BE2C (cell line): ENCODE measurements around the gene E2F6.

Experiments used
- DNase-seq: peaks from one replicate; pipeline ENCODE4 v3.0.0-alpha.2; 2020
- H3K27me3 ChIP-seq: fragments of 250-450 bp; sonication (Bioruptor Pico); 2 replicates; pipeline ENCODE4 v1.5.1; 2020; ENCODE audit warnings: mild to moderate bottlenecking
- H3K36me3 ChIP-seq: fragments of 250-450 bp; sonication (Bioruptor Pico); 2 replicates; pipeline ENCODE4 v1.5.1; 2020; ENCODE audit warnings: mild to moderate bottlenecking
- H3K4me1 ChIP-seq: fragments of 250-450 bp; sonication (Bioruptor Pico); 2 replicates; pipeline ENCODE4 v1.5.1; 2020
- H3K4me3 ChIP-seq: 2 replicates; pipeline ENCODE4 v1.5.1; 2011; ENCODE audit warnings: low read depth, low read length
- H3K9me3 ChIP-seq: fragments of 250-450 bp; sonication (Bioruptor Pico); 2 replicates; pipeline ENCODE4 v1.5.1; 2020
- TF ChIP-seq, protein P1 (sequence below): IDR thresholded peaks from 2 replicates; pipeline ENCODE4 v1.5.1; 2012; ENCODE audit warnings: mild to moderate bottlenecking, low read depth, low read length

Gene E2F6

DNA sequence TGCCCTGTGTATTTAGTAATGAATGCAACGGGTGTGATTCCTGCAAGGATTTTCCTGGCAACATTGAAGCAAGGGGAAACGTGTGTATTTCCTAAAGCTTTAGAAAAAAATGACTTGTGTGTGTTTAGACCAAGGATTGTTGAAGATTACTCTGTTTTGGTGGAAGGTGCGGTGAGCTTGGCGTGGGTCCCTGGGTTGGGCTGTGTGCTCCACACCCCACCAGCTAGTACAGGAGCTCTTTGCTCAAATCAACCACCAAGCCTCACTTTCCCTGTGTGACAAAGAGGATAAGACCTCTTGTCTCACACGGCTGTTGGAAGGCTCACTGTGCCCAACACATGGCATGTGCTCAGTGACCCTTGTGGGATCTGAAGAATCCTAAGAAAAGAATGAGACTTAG lies 46.5 kb upstream of the E2F6 start:
- Histone ChIP-seq H3K9me3 (no peaks in the 10 kb centered on the region), H3K4me1 (peaks cover 12% of the 10 kb centered on the region), H3K36me3 (peaks cover 2% of the 10 kb centered on the region; the same call in 1 of the 2 replicates), H3K4me3 (no peak overlapping the region), H3K27me3 (no peaks in the 10 kb centered on the region)
- no peak for DNase-seq
- TF ChIP-seq, protein P1, sequence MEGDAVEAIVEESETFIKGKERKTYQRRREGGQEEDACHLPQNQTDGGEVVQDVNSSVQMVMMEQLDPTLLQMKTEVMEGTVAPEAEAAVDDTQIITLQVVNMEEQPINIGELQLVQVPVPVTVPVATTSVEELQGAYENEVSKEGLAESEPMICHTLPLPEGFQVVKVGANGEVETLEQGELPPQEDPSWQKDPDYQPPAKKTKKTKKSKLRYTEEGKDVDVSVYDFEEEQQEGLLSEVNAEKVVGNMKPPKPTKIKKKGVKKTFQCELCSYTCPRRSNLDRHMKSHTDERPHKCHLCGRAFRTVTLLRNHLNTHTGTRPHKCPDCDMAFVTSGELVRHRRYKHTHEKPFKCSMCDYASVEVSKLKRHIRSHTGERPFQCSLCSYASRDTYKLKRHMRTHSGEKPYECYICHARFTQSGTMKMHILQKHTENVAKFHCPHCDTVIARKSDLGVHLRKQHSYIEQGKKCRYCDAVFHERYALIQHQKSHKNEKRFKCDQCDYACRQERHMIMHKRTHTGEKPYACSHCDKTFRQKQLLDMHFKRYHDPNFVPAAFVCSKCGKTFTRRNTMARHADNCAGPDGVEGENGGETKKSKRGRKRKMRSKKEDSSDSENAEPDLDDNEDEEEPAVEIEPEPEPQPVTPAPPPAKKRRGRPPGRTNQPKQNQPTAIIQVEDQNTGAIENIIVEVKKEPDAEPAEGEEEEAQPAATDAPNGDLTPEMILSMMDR = no peak

DNA sequence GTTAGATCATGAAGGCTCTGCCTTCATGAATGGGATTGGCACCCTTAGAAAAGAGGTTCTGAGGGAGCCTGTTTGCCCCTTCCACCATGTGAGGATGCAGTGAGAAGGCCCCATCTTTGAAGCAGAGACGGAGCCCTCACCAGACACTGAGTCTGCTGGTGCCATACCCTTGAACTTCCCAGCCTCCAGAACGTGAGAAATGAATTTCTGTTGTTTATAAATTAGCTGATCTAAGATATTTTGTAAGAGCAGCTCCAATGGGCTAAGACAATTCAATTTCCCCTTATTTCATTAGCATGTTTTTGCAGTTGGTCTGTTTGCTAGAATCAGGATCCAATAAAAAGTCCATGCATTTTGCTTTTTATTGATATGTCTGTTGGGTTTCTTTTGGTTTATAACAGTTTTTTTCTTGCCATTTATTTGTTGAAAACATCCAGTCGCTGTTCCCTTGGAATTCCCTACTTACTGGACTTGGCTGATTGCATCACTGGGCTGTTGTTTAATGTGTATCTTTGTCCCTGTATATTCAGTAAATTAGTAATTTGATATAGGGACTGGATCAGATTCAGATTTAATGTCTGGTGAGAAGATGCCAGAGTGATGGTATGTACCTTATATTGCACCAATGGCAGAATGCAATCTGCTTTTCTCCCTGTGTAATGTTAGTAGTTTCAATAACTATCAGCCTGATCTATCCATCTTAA lies 43.8 kb upstream of the E2F6 start:
- TF ChIP-seq, protein P1 = no peak
- Histone ChIP-seq H3K27me3 (no peaks in the 10 kb centered on the region), H3K36me3 (no peaks in the 10 kb centered on the region), H3K9me3 (no peaks in the 10 kb centered on the region), H3K4me3 (no peak overlapping the region), H3K4me1 (peaks cover 12% of the 10 kb centered on the region)
- no peak for DNase-seq

DNA sequence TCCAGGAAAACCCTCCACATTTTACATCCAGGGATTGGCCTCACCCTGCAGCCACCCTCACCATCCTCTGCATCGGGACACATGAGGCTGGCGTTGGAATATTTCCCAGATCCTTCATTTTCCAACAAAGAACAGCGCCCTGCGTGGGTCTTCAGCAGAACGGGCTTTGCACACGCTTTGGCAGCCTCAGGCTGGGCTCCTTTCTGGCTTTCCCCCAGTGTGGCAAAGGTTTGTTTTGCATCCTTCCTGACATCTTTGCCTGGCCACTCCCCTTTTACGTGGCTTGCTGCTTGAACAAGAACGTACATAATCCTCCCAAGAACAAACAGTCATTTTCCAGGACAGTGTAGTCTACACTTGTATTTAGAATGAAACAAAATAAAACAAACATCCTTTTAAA lies 42.3 kb upstream of the E2F6 start:
- H3K4me3 ChIP-seq = no peak overlapping the region
- TF ChIP-seq, protein P1 = no peak
- H3K36me3 ChIP-seq = no peaks in the 10 kb centered on the region
- DNase-seq = no peak
- H3K4me1 ChIP-seq = peaks cover 12% of the 10 kb centered on the region
- H3K9me3 ChIP-seq = no peaks in the 10 kb centered on the region
- no peaks in the 10 kb centered on the region for H3K27me3 ChIP-seq

DNA sequence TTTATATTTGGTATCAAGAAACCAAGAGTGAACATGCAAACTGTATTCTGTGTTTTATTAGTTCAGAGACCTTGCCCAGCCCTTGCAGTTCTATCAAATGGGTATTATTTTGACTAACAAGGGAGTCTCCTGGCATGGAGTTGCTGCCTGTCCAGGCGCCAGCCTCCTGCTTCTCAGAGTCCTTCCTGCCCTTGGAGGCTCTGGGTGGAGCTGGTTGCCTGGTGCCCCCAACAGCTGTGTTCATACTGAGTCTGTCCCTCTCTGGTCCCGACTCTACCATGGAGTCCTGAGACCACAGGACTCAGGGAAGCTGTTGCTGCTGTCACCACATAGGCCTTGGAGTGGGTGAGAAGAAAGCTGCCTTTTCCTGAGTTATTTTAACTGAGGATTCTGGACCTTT lies 41.6 kb upstream of the E2F6 start:
- no peak overlapping the region for H3K4me3 ChIP-seq

DNA sequence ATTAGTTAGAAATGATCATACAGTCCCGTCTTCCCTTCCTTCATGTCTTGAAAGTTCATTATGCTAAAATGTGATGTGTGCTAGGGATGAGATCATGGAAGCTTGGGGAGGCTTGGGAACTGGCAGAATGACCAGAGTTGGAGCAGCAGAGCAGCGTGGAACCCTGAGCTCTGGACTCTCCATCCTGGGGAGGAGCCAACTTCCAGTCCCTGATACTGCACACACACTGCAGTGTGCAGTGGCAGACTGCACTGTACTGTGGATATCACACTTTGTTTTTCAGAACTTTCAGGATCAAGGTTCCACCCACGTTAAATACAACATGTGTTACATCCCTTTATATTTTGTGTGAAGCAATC lies 40.6 kb upstream of the E2F6 start:
- no peaks in the 10 kb centered on the region for H3K9me3 ChIP-seq
- TF ChIP-seq, protein P1 = no peak
- H3K4me3 ChIP-seq = no peak overlapping the region
- no peaks in the 10 kb centered on the region for H3K36me3 ChIP-seq
- H3K4me1 ChIP-seq = peaks cover 6% of the 10 kb centered on the region
- DNase-seq = no peak
- no peaks in the 10 kb centered on the region for H3K27me3 ChIP-seq

More for the DNA sequence above, 41.6 kb upstream of the E2F6 start:
- Histone ChIP-seq H3K36me3 (no peaks in the 10 kb centered on the region), H3K27me3 (no peaks in the 10 kb centered on the region), H3K4me1 (peaks cover 7% of the 10 kb centered on the region), H3K9me3 (no peaks in the 10 kb centered on the region)
- no peak for DNase-seq
- TF ChIP-seq, protein P1 = no peak
